HepG2 (cell line): ENCODE measurements around the gene ASB16. TPM values are rescaled to one million over a fixed set of nuclear protein-coding genes. Genes with fewer than 3 reads are reported as not detected.

Experiments
- ARNT ChIP-seq: fragments of 450-650 bp; IDR thresholded peaks from 2 replicates; pipeline ENCODE4 v1.6.1; 2017
- CSRNP1 ChIP-seq: sonication (generic); formaldehyde crosslinking; IDR thresholded peaks from 2 replicates; pipeline ENCODE4 v1.8.1; 2023; ENCODE audit warnings: mild to moderate bottlenecking, missing genetic modification reagents
- DRAP1 ChIP-seq: IDR thresholded peaks from 2 replicates; pipeline ENCODE4 v1.6.1; 2016; ENCODE audit warnings: missing genetic modification reagents, missing compliant biosample characterization
- FOXC1 ChIP-seq: sonication (generic); formaldehyde crosslinking; IDR thresholded peaks from 2 replicates; pipeline ENCODE4 v1.8.0; 2022; ENCODE audit warnings: mild to moderate bottlenecking, missing genetic modification reagents, borderline replicate concordance
- KAT8 ChIP-seq: IDR thresholded peaks from 2 replicates; pipeline ENCODE4 v1.6.1; 2016; ENCODE audit warnings: missing genetic modification reagents, missing compliant biosample characterization
- KDM4B ChIP-seq: sonication (generic); formaldehyde crosslinking; IDR thresholded peaks from 2 replicates; pipeline ENCODE4 v1.4.0; 2020; ENCODE audit warnings: missing genetic modification reagents
- NCOA2 ChIP-seq: sonication (generic); formaldehyde crosslinking; IDR thresholded peaks from 2 replicates; pipeline ENCODE4 v1.8.0; 2022; ENCODE audit warnings: inconsistent platforms
- RBFOX2 ChIP-seq: fragments of 200-400 bp; formaldehyde crosslinking; IDR thresholded peaks from 2 replicates; pipeline ENCODE4 v1.6.1; 2017; ENCODE audit warnings: low read depth, mild to moderate bottlenecking, low read length
- SCMH1 ChIP-seq: sonication (generic); formaldehyde crosslinking; IDR thresholded peaks from 2 replicates; pipeline ENCODE4 v1.9.0; 2021; ENCODE audit warnings: missing genetic modification reagents, mild to moderate bottlenecking, borderline replicate concordance
- SOX5 ChIP-seq: IDR thresholded peaks from 2 replicates; pipeline ENCODE4 v1.6.1; 2016; ENCODE audit warnings: borderline replicate concordance
- SRF ChIP-seq: IDR thresholded peaks from 2 replicates; pipeline ENCODE4 v1.6.1; 2011; ENCODE audit warnings: mild to moderate bottlenecking, low read depth, low read length, moderate library complexity
- TFAP4 ChIP-seq: sonication (generic); IDR thresholded peaks from 2 replicates; pipeline ENCODE4 v1.6.1; 2016; ENCODE audit warnings: low read depth, borderline replicate concordance
- ZNF143 ChIP-seq: sonication (generic); formaldehyde crosslinking; IDR thresholded peaks from 2 replicates; pipeline ENCODE4 v1.4.0; 2020; ENCODE audit warnings: missing genetic modification reagents
- ZNF501 ChIP-seq: sonication (generic); formaldehyde crosslinking; IDR thresholded peaks from 2 replicates; pipeline ENCODE4 v1.5.1; 2020; ENCODE audit warnings: mild to moderate bottlenecking, moderate library complexity, missing genetic modification reagents
- ZNF547 ChIP-seq: sonication (generic); formaldehyde crosslinking; IDR thresholded peaks from 2 replicates; pipeline ENCODE4 v1.5.1; 2020; ENCODE audit warnings: mild to moderate bottlenecking, missing genetic modification reagents
- ZNF709 ChIP-seq: sonication (generic); formaldehyde crosslinking; IDR thresholded peaks from 2 replicates; pipeline ENCODE4 v1.5.0; 2020; ENCODE audit warnings: mild to moderate bottlenecking, missing genetic modification reagents
- ZNF749 ChIP-seq: sonication (generic); formaldehyde crosslinking; IDR thresholded peaks from 2 replicates; pipeline ENCODE4 v1.8.0; 2022; ENCODE audit warnings: mild to moderate bottlenecking, missing genetic modification reagents, moderate library complexity, borderline replicate concordance
- ZNF768 ChIP-seq: sonication (generic); formaldehyde crosslinking; IDR thresholded peaks from 2 replicates; pipeline ENCODE4 v1.4.0; 2020; ENCODE audit warnings: missing genetic modification reagents
- ZNF83 ChIP-seq: sonication (generic); formaldehyde crosslinking; IDR thresholded peaks from 2 replicates; pipeline ENCODE4 v1.4.0; 2020; ENCODE audit warnings: missing genetic modification reagents, mild to moderate bottlenecking, borderline replicate concordance
- polyA plus RNA-seq, 8 experiments: library from polyadenylated mRNA; depleted of rRNA in 3 of 8; stranded (reverse) in 7 of 8; unstranded in 1 of 8; fragments of >200 nt; fragmentation: Illumina TruSeq in 4 of 8; extraction: Trizol in 4 of 8; gene quantifications; 2 replicates each; pipeline versions ENCODE4 v1.2.1 to v1.2.3, GENCODE V29; 2011 to 2016; ENCODE audit warnings: low read depth in 4 of 8, missing spikeins in 1 of 8, mixed read lengths in 1 of 8; ENCODE audit not compliant: insufficient read depth in 1 of 8
- total RNA-seq, 5 experiments: library from RNA; depleted of rRNA; stranded (reverse); fragments of >200 nt; fragmentation: Illumina TruSeq; extraction: Trizol; gene quantifications; 2 replicates each; pipeline ENCODE4 v1.2.3, GENCODE V29; 2016; ENCODE audit warnings: low read depth in 1 of 5
- TF ChIP-seq, protein P1 (sequence below): sonication (generic); formaldehyde crosslinking; conservative IDR thresholded peaks from 2 replicates; pipeline ENCODE4 v1.4.0; 2020; ENCODE audit warnings: missing genetic modification reagents
- TF ChIP-seq, protein P2 (sequence below): sonication (generic); formaldehyde crosslinking; IDR thresholded peaks from 2 replicates; pipeline ENCODE4 v1.5.0; 2020; ENCODE audit warnings: missing genetic modification reagents, mild to moderate bottlenecking, borderline replicate concordance
- TF ChIP-seq, protein P3 (sequence below): sonication (generic); formaldehyde crosslinking; IDR thresholded peaks from 2 replicates; pipeline ENCODE4 v1.4.0; 2020; ENCODE audit warnings: missing genetic modification reagents, borderline replicate concordance

ASB16 gene
- total and polyA plus RNA-seq, 2 of the 13 experiments (the other 11 are each of a cell fraction or from before 2014, with no cell fraction given): 0.07 TPM; not detected in 1

DNA sequence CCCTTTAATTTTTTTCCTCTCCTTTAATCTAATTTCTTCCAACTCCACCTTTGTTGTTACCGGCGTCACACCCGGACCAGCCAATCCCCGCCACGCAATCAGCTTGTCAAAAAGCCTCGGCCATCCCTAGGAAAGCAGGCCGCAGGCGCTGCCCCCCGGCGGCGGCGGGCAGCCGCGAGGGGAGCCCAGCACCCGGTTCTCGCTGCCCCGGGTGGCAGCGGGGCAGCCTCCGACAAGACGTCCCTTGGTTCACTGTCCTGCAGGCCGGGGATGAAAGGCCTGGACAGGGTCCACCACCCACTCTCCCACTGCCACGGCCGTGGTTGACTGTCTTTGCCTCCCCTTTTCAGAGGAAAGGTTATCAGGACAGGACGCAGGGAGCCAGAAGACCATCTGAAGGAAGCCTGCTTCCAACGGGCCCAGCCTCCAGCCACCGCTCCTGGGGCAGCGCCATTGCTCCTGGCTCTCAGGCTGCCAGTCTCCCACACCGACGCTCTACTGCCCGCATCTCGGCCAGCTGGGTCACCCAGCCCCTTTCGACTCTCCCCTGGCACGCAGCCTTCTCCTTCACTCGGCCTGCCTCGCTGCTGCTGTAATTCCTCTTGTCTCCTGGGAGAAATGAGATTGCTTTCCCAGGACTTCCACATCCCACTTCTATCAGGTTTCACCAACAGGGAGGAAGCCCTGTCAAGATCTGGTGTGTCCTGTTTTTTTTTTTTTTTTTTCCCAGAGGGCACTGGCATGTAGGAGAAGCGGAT, 51.8 kb downstream of the ASB16 start (continued):
- TF ChIP-seq KDM4B (CRISPR knock-in tag) (0 out of 2 replicates have a peak, but pooled peaks have one; percentile 16), ZNF501 (CRISPR knock-in tag) (peak; percentile 65; the same call in 1 of the 2 replicates), KAT8 (no peak; the same call in 1 of the 2 replicates), RBFOX2 (peak; percentile 65), SRF (no peak), ARNT (no peak), CSRNP1 (no peak), ZNF143 (CRISPR knock-in tag) (0 out of 2 replicates have a peak, but pooled peaks have one; percentile 35), SCMH1 (CRISPR knock-in tag) (no peak), ZNF749 (CRISPR knock-in tag) (no peak), ZNF547 (no peak), NCOA2 (no peak), SOX5 (no peak), ZNF83 (CRISPR knock-in tag) (0 out of 2 replicates have a peak, but pooled peaks have one; percentile 13), FOXC1 (CRISPR knock-in tag) (0 out of 2 replicates have a peak, but pooled peaks have one; percentile 32), DRAP1 (CRISPR knock-in tag) (peak; percentile 66), TFAP4 (peak; percentile 6; the same call in 1 of the 2 replicates), ZNF709 (CRISPR knock-in tag) (no peak), ZNF768 (CRISPR knock-in tag) (peak; percentile 50; the same call in 1 of the 2 replicates)
- TF ChIP-seq, protein P1, sequence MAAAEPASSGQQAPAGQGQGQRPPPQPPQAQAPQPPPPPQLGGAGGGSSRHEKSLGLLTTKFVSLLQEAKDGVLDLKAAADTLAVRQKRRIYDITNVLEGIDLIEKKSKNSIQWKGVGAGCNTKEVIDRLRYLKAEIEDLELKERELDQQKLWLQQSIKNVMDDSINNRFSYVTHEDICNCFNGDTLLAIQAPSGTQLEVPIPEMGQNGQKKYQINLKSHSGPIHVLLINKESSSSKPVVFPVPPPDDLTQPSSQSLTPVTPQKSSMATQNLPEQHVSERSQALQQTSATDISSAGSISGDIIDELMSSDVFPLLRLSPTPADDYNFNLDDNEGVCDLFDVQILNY: no peak
- TF ChIP-seq, protein P2, sequence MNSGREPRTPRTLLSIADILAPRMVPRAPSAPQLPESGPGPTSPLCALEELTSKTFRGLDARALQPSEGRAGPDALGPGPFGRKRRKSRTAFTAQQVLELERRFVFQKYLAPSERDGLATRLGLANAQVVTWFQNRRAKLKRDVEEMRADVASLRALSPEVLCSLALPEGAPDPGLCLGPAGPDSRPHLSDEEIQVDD (CRISPR knock-in tag): no peak
- TF ChIP-seq, protein P3, sequence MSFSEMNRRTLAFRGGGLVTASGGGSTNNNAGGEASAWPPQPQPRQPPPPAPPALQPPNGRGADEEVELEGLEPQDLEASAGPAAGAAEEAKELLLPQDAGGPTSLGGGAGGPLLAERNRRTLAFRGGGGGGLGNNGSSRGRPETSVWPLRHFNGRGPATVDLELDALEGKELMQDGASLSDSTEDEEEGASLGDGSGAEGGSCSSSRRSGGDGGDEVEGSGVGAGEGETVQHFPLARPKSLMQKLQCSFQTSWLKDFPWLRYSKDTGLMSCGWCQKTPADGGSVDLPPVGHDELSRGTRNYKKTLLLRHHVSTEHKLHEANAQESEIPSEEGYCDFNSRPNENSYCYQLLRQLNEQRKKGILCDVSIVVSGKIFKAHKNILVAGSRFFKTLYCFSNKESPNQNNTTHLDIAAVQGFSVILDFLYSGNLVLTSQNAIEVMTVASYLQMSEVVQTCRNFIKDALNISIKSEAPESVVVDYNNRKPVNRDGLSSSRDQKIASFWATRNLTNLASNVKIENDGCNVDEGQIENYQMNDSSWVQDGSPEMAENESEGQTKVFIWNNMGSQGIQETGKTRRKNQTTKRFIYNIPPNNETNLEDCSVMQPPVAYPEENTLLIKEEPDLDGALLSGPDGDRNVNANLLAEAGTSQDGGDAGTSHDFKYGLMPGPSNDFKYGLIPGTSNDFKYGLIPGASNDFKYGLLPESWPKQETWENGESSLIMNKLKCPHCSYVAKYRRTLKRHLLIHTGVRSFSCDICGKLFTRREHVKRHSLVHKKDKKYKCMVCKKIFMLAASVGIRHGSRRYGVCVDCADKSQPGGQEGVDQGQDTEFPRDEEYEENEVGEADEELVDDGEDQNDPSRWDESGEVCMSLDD: peak; percentile 75; the same call in 1 of the 2 replicates
